AG20443 (cell line): ENCODE results near the gene IL20RA.
A peak's percentile ranks its signal among the peaks of the same experiment; 100 is the strongest.
"Not testable (repeated sequence)": the region's sequence is repeated elsewhere in the genome, so short reads cannot be mapped to it uniquely, and the experiment has no call there.

Experiments used
- DNase-seq: peaks from one replicate; pipeline ENCODE4 v3.0.0; 2012; ENCODE audit warnings: low spot score, mixed read lengths

Gene IL20RA

DNA sequence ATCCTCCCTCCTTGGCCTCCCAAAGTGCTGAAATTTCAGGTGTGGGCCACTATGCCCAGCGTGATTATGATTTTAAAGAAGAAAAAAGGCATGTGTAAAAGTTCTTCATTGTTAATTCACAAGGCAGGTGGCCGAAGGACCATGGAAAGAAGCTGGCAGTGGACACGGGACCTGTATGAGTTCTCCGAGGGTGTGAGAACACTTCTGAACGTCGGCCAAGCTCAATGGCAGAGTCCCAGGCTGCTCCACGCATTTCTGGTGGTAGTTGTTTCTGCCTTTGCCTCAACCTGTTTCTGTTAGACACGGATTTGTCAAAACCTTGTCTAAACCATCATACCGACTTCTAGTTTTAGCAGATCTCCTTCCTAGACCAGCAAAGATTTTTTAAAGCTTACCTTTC lies 36.6 kb downstream of the IL20RA start:
- no peak for DNase-seq

DNA sequence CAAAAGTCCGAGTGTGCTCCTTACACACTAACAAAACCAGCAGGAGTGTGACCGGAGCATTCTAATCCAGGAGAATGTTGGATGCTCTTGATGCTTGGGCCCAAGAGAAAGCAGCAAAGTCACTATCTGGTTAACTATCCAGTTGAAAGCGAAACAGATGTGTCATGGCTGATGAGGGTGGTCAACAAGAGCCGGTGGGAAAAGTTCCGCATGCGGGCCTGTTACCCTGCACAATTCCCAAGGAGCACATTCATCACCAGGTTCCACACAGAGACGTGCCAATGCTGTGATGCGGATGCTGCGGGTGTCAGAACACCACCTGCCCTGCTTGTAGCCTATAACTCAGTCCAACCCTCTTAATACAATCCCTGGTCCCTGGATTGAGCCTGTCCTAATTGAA lies 38.7 kb downstream of the IL20RA start:
- no peak for DNase-seq

GRCh38 chr6:137005073-137005472 lies 39.7 kb downstream of the IL20RA start:
- DNase-seq: no peak

DNA sequence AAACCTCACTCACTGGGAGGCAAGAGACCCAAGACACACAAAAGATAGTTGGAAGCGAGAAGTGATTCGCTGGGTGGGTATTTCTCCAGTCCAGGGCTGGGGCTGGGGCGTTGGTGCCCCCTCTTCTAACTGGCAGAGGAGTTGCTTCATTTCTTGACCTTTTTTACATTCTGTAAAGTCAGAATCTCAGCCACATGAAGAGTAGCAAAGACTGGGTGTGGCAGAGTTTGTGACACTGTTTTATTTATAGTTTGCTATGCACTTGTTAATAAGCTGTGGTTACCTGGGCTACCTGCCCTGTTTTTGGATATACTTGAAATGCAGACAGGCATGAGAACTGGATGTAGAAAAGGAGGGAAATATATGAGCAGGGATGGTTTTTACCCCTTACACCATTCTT lies 42.3 kb downstream of the IL20RA start:
- DNase-seq: no peak

DNA sequence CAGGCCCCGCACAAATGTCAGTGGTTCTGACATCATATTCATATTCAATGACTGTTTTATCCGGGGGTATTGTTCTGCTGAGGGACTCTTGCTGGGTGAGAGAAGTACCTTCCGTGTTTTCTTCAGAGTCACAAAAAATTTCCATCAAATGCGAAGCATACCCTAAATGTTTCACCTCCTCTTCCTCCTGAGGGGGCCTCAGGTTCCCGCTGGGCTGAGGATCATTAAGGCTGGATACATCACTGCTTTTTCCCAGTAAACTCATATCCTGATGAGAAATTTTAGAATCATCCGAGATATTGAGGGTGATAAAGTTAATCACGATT lies 42.8 kb downstream of the IL20RA start:
- no peak for DNase-seq

DNA sequence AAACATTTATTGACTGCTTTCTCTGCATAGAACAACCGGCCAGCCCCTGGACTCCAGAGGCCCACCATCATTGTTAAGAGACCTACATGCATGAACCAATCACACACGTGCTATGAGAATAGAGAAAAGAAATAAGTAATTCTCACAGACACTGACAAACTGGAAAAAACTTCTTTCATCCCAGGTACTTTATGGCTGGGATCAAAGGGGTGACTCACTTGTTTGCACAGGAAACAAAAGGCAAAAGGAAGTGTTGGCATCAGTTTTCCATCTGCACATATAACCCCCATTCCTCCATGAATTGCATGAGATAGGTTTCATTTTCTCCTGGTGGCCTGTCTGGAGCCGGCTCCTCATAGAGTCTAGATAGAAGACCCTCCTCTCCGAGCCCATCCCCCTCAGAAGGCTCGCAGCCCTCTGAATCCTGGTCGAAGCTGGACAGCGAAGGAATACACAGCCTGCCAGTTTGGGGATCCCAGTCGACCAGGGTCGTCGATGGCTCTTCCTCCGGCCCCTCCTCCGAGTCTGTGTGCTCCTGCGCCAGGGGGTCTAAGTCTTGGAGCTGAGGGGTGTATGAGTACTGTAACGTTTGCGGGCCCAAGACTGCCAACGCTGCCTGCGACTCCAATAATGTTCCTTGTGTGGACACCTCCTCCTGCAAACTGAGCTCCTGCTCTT lies 43.3 kb downstream of the IL20RA start:
- no peak for DNase-seq

- DNase-seq: no peak
Measured at GRCh38 chr6:137000825-137001224, 43.9 kb downstream of the IL20RA start.

DNA sequence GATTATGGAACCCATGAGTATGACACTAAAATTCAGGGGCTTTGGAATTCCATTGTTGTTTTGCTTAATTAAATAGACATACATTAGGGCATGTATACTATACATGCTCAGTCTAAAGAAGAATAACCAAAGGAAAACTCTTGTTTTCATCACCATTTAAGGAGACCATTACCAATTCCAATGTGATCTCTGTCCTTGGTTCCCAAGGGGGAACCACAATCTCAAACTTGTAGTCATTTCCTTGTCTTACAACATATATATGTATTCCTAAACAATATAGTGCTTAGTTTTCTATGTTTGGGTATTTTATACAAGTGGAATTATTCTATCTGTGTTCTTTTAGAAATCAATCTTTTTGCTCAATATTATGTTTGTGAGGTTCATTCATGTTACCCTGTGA lies 49.2 kb downstream of the IL20RA start:
- no peak for DNase-seq

- DNase-seq: no peak
Measured at GRCh38 chr6:136994782-136995181, 50.0 kb downstream of the IL20RA start.

GRCh38 chr6:136992113-136992512 lies 52.7 kb downstream of the IL20RA start:
- DNase-seq: no peak

GRCh38 chr6:136991646-136992045 lies 53.1 kb downstream of the IL20RA start:
- DNase-seq: no peak

DNA sequence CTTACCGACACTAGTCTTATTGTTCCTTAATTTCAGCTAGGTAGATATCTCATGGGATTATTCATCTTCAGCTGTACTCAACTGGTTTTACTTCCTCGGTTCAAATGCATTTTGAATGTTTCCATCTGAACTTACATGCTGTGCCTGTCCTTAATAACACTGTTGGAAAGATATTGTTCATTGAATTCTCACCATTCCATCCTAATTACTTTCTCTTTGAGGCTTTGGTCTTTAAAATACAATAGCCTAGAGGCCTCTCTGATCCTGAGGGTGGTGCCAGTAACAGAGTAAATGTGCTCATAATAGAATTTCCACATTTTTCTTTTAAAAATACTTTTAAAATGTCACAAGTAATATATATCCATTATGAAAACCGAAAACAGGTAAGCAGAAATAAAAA lies 54.0 kb downstream of the IL20RA start:
- DNase-seq: no peak

- no peak for DNase-seq
Measured at GRCh38 chr6:136990242-136990578, 54.6 kb downstream of the IL20RA start.

DNA sequence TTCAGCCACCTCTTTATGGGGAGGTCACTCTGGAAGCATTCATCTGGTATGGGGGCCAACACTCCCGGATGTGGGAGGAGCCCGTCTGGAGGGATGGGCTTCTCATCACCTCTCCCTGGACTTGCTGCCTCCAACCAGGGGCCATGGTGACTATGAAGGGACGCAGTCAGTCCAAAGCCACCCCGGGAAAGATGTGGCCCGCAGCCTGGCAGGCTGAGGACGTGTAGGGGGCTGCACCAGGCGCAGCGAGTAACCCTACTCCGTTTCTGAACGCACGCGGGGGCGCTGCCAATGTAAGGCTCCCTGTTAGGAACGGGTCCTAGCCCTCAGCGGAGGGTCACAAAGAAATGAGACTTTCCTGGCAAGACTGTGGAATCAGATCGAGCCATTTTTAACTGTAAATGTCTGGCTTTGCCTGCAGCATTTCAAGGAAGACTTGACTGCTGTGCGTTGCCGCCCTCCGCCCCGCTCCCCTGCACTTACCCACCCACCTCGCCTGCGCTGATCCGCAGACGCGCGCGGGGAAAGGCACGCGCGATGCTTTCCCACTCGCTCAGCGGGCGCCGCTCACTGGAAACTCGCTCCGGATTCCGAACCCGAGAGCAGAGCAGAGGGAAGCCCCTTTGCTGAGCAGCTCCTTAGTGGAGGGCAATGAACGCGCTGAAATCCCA lies 55.1 kb downstream of the IL20RA start:
- peak; percentile 33 for DNase-seq

DNA sequence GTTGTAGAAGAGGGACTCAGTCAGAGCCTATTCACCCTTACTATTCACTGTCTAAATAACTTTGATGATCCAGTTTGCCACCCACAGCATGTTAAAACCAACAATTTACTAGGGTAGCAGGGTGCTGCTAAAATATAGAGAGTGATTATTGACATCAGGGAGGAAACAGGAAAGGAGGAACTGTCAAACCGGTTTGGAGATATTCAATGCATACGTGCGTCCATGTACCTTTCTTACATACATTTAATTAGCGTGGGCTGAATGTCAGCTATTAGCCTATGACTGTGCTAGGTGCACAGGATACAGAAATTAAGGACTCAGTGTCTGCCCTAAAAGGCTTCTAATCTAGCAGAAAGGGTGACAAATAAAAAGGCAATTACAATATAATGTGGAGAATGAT lies 57.2 kb downstream of the IL20RA start:
- no peak for DNase-seq

- DNase-seq: no peak
Measured at GRCh38 chr6:136985502-136985901, 59.3 kb downstream of the IL20RA start.

- no peak for DNase-seq
Measured at GRCh38 chr6:136984578-136984977, 60.2 kb downstream of the IL20RA start.

- no peak for DNase-seq
Measured at GRCh38 chr6:136983687-136984086, 61.1 kb downstream of the IL20RA start.

- DNase-seq: no peak
Measured at GRCh38 chr6:136982928-136983327, 61.8 kb downstream of the IL20RA start.

DNA sequence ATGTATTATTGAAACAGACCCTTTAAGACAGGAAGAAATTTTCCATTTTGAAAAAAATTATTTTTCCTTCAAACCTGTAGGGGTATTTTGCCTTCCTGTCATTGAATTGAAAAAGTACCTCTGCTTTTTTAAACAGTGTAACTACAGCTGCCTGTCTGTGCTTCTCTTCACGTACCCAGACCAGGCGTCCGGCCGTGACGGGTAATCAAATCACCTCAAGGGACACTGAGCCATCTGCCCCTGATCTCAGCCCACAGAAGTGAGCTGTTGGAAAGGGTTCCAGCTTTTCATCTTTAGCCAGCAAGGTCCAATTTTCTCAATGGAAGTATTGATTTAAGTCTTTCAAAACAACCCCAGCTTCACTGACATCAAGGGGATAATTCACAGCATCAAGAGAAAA lies 64.7 kb downstream of the IL20RA start:
- DNase-seq: no peak

DNA sequence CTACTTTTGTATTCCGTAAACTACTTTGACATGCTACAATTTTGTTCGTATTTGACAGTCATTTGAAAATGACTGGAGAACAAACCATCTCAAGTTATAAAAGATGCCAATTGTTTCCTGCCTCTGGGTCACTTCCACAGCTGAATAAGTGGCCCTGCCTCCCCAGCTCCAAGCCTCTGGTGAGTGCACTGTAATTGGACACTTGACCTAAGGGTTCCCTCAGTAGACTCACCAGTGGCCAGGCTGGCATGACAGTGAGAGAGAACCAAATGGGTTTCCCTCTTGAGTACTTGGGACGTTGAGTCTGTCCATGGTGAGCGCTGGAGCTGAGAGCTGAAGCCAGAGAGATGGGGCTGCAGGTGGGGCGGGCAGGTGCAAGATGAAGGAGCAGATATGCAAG lies 65.6 kb downstream of the IL20RA start:
- no peak for DNase-seq

DNA sequence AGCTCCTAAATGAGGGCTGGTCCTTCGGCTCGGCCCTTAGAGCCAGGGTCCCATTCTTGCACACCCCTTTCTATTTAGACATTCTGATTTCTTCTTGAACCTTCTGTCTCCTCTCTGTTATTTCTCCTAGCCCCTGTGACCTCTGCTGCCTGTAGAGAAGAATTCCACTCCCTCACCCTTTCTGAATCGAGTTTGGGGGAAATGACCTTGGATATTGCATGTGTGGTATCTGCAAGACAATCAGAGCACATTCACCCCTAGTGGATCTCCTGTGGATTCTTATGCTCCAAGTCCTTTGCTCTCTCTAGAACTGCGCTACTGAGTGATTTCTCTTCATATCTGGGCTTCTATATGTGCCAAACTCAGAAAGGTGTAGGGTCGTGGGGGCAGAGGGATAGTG lies 67.7 kb downstream of the IL20RA start:
- no peak for DNase-seq

DNA sequence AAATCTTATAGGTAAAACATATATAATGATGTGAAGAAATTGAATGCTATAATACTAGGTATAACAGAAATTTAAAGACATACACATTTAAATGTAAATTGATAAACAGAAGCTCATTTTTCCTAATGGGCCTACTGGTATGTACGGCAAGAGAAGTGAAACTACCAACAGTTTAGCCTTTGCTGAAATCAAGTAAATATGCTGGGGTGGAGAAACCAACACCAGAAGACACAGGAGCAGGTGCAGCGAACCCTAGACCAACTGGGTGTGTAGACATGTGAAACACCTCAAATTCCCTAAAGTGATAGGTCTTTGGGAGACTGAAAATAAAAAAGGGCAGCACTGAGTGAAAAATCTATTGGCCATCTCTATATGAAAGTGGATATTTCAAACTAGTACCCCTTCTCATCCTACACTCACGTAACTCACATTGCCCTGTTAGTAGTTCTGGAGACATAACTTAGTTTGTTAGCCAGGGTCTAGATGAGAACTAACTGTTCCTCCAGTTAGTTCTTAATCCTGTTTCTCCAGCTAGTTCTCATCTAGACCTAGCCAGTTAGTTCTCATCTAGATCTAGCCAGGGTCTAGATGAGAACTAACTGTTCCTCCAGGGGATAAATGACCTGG lies 69.6 kb downstream of the IL20RA start:
- no peak for DNase-seq

GRCh38 chr6:136973781-136974180 lies 71.0 kb downstream of the IL20RA start:
- DNase-seq: not testable (repeated sequence)
